ENCODE results near the gene ATP11C. TPM values are rescaled to one million over a fixed set of nuclear protein-coding genes. Genes with fewer than 3 reads are reported as not detected.

Gene ATP11C
- polyA plus RNA-seq, 2 of the 4 experiments (the other 2 are of a cell fraction), result 16.4 to 34.3 TPM

DNA sequence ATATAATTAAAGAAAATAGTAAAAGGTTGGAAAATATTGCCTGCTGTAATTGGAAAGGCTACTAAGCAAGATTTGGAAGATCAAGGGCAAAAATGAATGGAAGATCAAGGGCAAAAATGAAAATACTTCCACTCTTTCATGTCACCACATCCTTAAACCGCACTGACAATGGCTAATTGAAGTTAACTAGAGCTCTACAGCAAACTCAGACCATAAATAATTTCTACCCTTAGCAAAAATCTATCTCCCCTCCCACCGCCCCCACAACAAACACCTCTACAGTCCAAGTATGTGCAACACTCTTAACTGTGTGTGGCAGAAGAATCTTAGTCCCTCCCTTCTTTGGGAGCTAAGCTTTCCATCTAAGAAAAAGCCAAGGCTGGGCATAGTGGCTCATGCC lies 27.1 kb downstream of the ATP11C start:
- no peak overlapping the region for H3K27ac ChIP-seq
- no peak overlapping the region for H3K4me2 ChIP-seq
- POLR2A ChIA-PET, result no interaction called here
- DNase-seq (ENCODE audit: low read depth in 1 of 2, low spot score in 1 of 2), result no peak
- TF ChIP-seq RAD21 (conservative IDR thresholded peaks at IDR 0.05 in 1 of 2, IDR thresholded peaks at IDR 0.05 in 1 of 2) (no peak), BHLHE40 (IDR thresholded peaks at IDR 0.05; ENCODE audit: low read depth, low read length) (no peak), MYC (IDR thresholded peaks at IDR 0.05; ENCODE audit: borderline replicate concordance, low read length) (no peak), MAZ (IDR thresholded peaks at IDR 0.05; ENCODE audit: borderline replicate concordance, low read depth, low read length) (no peak), JUNB (IDR thresholded peaks at IDR 0.05) (no peak), MAFK (IDR thresholded peaks at IDR 0.05; ENCODE audit: partially characterized antibody) (no peak), ZNF302 (CRISPR knock-in tag; IDR thresholded peaks at IDR 0.05) (no peak)
- TF ChIP-seq, protein P1, sequence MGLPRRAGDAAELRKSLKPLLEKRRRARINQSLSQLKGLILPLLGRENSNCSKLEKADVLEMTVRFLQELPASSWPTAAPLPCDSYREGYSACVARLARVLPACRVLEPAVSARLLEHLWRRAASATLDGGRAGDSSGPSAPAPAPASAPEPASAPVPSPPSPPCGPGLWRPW (IDR thresholded peaks at IDR 0.05), result no peak
- TF ChIP-seq, protein P2, sequence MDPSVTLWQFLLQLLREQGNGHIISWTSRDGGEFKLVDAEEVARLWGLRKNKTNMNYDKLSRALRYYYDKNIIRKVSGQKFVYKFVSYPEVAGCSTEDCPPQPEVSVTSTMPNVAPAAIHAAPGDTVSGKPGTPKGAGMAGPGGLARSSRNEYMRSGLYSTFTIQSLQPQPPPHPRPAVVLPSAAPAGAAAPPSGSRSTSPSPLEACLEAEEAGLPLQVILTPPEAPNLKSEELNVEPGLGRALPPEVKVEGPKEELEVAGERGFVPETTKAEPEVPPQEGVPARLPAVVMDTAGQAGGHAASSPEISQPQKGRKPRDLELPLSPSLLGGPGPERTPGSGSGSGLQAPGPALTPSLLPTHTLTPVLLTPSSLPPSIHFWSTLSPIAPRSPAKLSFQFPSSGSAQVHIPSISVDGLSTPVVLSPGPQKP (IDR thresholded peaks at IDR 0.05; ENCODE audit: low read depth, low read length), result no peak
- no peak for ATAC-seq
- no peaks in the 10 kb centered on the region for H3K9me3 ChIP-seq
- WGBS (ENCODE audit: missing lambda C conversion rate), result 98% methylated on average over 2 of the region's 2 CpGs
- no peak for FAIRE-seq
- CTCF ChIA-PET, result no interaction called here
- H3K4me1 ChIP-seq, result no peaks in the 10 kb centered on the region
- no peak overlapping the region for H3K4me3 ChIP-seq

DNA sequence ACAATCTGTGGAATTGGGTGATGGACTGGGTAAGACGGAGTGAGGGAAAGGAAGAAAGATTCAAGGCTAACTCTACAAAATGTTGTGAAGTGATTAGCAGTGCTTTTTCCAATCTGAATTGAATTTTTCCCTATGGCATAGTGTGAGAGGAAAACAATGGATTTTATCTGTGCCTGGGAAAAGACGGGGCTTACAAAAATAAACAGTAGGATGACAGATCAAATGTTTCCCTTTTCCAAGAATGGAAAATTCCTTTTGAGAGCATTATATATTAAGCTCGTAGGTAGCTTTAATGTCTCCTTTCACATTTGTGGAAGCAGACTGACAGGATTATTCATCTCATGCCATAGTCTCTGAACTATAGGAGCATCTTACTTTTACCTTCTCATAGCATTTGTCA lies 27.8 kb downstream of the ATP11C start:
- no peak overlapping the region for H3K27ac ChIP-seq
- FAIRE-seq (no peak), DNase-seq (ENCODE audit: low read depth in 1 of 2, low spot score in 1 of 2) (no peak), ATAC-seq (no peak)
- TF ChIP-seq RAD21 (conservative IDR thresholded peaks at IDR 0.05 in 1 of 2, IDR thresholded peaks at IDR 0.05 in 1 of 2) (no peak), ZSCAN20 (CRISPR knock-in tag; IDR thresholded peaks at IDR 0.05) (no peak), EHMT2 (IDR thresholded peaks at IDR 0.05; ENCODE audit: low read depth) (no peak), MAFK (IDR thresholded peaks at IDR 0.05; ENCODE audit: partially characterized antibody) (no peak), JUN (IDR thresholded peaks at IDR 0.05) (no peak), RNF2 (IDR thresholded peaks at IDR 0.05; ENCODE audit: borderline replicate concordance, low read depth) (no peak), HOXB5 (CRISPR knock-in tag; IDR thresholded peaks at IDR 0.05) (no peak)
- no peak overlapping the region for H3K4me2 ChIP-seq
- POLR2A ChIA-PET, result no interaction called here
- no peaks in the 10 kb centered on the region for H3K4me1 ChIP-seq
- H3K9me3 ChIP-seq, result no peaks in the 10 kb centered on the region
- CTCF ChIA-PET, result no interaction called here
- 74% methylated on average over 3 of the region's 3 CpGs for WGBS (ENCODE audit: missing lambda C conversion rate)
- H3K4me3 ChIP-seq, result no peak overlapping the region

DNA sequence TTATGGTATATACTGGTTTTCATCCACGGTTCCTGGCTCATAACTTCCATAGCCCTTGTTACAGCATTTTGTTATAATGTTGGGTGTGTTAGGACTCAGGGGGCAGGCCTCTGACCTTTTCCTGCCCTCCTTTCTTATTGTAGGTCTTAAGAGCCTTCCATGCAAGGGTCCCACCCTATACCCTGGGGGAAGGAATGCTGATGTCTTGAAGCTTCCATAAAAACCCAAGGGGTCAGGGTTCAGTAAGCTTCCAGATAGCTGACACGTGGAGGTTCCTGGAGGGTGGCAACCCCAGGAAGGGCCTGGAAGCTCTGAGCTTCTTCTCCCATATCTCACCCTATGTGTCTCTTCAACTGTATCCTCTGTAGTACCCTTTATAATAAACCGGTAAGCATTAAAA lies 29.6 kb downstream of the ATP11C start:
- DNase-seq (ENCODE audit: low read depth in 1 of 2, low spot score in 1 of 2), result no peak
- H3K27ac ChIP-seq, result no peak overlapping the region
- H3K4me2 ChIP-seq, result no peak overlapping the region
- 73% methylated on average over 3 of the region's 3 CpGs for WGBS (ENCODE audit: missing lambda C conversion rate)
- no peak overlapping the region for H3K4me3 ChIP-seq
- H3K9me3 ChIP-seq, result no peaks in the 10 kb centered on the region
- TF ChIP-seq POLR2AphosphoS2 (conservative IDR thresholded peaks at IDR 0.05; ENCODE audit: low read length), result no peak
- H3K4me1 ChIP-seq, result no peaks in the 10 kb centered on the region
- CTCF ChIA-PET, result no interaction called here
- POLR2A ChIA-PET, result no interaction called here
- no peak for ATAC-seq
- no peak for FAIRE-seq

DNA sequence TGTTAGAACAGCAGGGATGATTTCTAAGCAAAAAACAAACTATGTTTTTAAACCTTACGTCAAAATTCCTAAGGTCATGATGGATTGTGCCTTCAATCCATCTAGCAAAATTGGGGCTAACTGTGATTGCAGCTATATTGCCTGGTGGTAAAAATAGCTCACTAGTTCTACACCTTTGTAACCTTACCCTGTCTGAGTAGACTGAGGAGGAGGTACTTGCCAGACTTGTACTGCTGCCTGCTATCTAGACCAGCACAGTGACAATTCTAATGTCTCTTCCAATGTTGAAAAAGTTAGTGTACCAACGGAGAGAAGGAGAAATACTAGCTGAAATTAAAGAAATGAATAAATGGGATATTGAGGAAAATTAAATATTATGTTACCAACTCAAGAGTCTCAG lies 30.3 kb downstream of the ATP11C start:
- no peak for ATAC-seq
- CTCF ChIA-PET, result no interaction called here
- WGBS (ENCODE audit: missing lambda C conversion rate), result 70% methylated on average over 2 of the region's 2 CpGs
- Histone ChIP-seq H3K4me1 (no peaks in the 10 kb centered on the region), H3K4me2 (no peak overlapping the region), H3K27ac (no peak overlapping the region), H3K9me3 (no peaks in the 10 kb centered on the region), H3K4me3 (no peak overlapping the region)
- POLR2A ChIA-PET, result no interaction called here
- DNase-seq (ENCODE audit: low read depth in 1 of 2, low spot score in 1 of 2), result no peak
- peak; percentile 63 for FAIRE-seq
- TF ChIP-seq FOSL2 (IDR thresholded peaks at IDR 0.05) (no peak), FOSL2 (CRISPR knock-in tag; IDR thresholded peaks at IDR 0.05) (no peak), HOXB13 (CRISPR knock-in tag; IDR thresholded peaks at IDR 0.05; ENCODE audit: low read depth) (no peak), HEYL (CRISPR knock-in tag; IDR thresholded peaks at IDR 0.05) (no peak), CEBPB (IDR thresholded peaks at IDR 0.05) (no peak), EHF (CRISPR knock-in tag; IDR thresholded peaks at IDR 0.05) (no peak), RARB (CRISPR knock-in tag; IDR thresholded peaks at IDR 0.05) (no peak), CBX8 (IDR thresholded peaks at IDR 0.05) (no peak), POLR2A (IDR thresholded peaks at IDR 0.05; ENCODE audit: low read length) (no peak), RFX5 (IDR thresholded peaks at IDR 0.05) (no peak), JUN (IDR thresholded peaks at IDR 0.05) (no peak), HDAC2 (IDR thresholded peaks at IDR 0.05) (no peak)
- TF ChIP-seq, protein P3, sequence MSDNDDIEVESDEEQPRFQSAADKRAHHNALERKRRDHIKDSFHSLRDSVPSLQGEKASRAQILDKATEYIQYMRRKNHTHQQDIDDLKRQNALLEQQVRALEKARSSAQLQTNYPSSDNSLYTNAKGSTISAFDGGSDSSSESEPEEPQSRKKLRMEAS (IDR thresholded peaks at IDR 0.05), result no peak
- TF ChIP-seq, protein P4, sequence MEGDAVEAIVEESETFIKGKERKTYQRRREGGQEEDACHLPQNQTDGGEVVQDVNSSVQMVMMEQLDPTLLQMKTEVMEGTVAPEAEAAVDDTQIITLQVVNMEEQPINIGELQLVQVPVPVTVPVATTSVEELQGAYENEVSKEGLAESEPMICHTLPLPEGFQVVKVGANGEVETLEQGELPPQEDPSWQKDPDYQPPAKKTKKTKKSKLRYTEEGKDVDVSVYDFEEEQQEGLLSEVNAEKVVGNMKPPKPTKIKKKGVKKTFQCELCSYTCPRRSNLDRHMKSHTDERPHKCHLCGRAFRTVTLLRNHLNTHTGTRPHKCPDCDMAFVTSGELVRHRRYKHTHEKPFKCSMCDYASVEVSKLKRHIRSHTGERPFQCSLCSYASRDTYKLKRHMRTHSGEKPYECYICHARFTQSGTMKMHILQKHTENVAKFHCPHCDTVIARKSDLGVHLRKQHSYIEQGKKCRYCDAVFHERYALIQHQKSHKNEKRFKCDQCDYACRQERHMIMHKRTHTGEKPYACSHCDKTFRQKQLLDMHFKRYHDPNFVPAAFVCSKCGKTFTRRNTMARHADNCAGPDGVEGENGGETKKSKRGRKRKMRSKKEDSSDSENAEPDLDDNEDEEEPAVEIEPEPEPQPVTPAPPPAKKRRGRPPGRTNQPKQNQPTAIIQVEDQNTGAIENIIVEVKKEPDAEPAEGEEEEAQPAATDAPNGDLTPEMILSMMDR (IDR thresholded peaks at IDR 0.05), result no peak
- TF ChIP-seq, protein P5, sequence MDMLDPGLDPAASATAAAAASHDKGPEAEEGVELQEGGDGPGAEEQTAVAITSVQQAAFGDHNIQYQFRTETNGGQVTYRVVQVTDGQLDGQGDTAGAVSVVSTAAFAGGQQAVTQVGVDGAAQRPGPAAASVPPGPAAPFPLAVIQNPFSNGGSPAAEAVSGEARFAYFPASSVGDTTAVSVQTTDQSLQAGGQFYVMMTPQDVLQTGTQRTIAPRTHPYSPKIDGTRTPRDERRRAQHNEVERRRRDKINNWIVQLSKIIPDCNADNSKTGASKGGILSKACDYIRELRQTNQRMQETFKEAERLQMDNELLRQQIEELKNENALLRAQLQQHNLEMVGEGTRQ (IDR thresholded peaks at IDR 0.05), result no peak
- TF ChIP-seq, protein P1 (IDR thresholded peaks at IDR 0.05), result no peak
- TF ChIP-seq, protein P6, sequence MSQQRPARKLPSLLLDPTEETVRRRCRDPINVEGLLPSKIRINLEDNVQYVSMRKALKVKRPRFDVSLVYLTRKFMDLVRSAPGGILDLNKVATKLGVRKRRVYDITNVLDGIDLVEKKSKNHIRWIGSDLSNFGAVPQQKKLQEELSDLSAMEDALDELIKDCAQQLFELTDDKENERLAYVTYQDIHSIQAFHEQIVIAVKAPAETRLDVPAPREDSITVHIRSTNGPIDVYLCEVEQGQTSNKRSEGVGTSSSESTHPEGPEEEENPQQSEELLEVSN (IDR thresholded peaks at IDR 0.05; ENCODE audit: borderline replicate concordance, low read depth), result no peak
